Right lobe of liver (tissue), 6 donors: ENCODE data around the gene AGAP3. TPM values are rescaled to one million over a fixed set of nuclear protein-coding genes. Genes with fewer than 3 reads are reported as not detected.

ENCODE experiments used
- ATAC-seq, 4 donors: fragments of 200-7000 bp; cut with Tn5 transposase; one replicate each; pipeline ENCODE4 v1.9.1; 2020; ENCODE audit warnings: mild to moderate bottlenecking in 4 of 4, moderate library complexity in 4 of 4
- DNase-seq, 3 donors: peaks; one replicate each; pipeline ENCODE4 v3.0.0-alpha.2; 2020
- H3K27ac ChIP-seq, 3 donors: fragments of 200-600 bp; one replicate each; pipeline ENCODE4 v1.8.0; 2022
- H3K27me3 ChIP-seq, 2 donors: fragments of 200-600 bp; one replicate each; pipeline ENCODE4 v1.8.0; 2022
- H3K36me3 ChIP-seq, 4 donors: fragments of 200-600 bp; sonication (generic) in 1 of 4; one replicate each; pipeline versions ENCODE4 v1.5.1 to v1.8.0; 2017 to 2022; ENCODE audit warnings: control low read depth in 1 of 4
- H3K4me1 ChIP-seq, 4 donors: fragments of 200-600 bp; sonication (generic) in 1 of 4; one replicate each; pipeline versions ENCODE4 v1.5.1 to v1.8.0; 2017 to 2022; ENCODE audit warnings: control low read depth in 1 of 4
- H3K4me3 ChIP-seq, 3 donors: fragments of 200-600 bp; one replicate each; pipeline ENCODE4 v1.8.0; 2022
- H3K9me3 ChIP-seq, 4 donors: fragments of 200-600 bp; sonication (generic) in 1 of 4; one replicate each; pipeline versions ENCODE4 v1.5.1 to v1.8.0; 2017 to 2022; ENCODE audit warnings: control low read depth in 1 of 4
- CTCF ChIP-seq, 4 donors: fragments of 200-600 bp in 3 of 4; fragments of 450-650 bp in 1 of 4; IDR thresholded peaks; one replicate each; pipeline versions ENCODE4 v1.5.1 to v1.8.0; 2016 to 2022; ENCODE audit warnings: antibody characterized with exemption in 4 of 4, mild to moderate bottlenecking in 2 of 4
- POLR2A ChIP-seq: fragments of 450-650 bp; IDR thresholded peaks from one replicate; pipeline ENCODE4 v1.6.1; 2017; ENCODE audit warnings: antibody characterized with exemption, mild to moderate bottlenecking
- WGBS: methylation state at CpG from one replicate; pipeline ENCODE4 v1.1.6; 2018; ENCODE audit warnings: low coverage, low lambda C conversion rate; ENCODE audit not compliant: insufficient coverage; ENCODE audit errors: missing lambda C conversion rate; 5-methylcytosine and 5-hydroxymethylcytosine counted together
- intact Hi-C, 2 donors: fragments of 100-400 bp; cut with DNase I; formaldehyde crosslinking; loops; one replicate each; pipeline versions ENCODE4 v1.11.2 to v1.14.1; 2022
- total RNA-seq, 6 experiments: library from RNA; depleted of rRNA in 2 of 6; stranded (reverse); fragments of >200 nt in 2 of 6; fragmentation: NEBNext Ultra II Directional in 3 of 6; extraction: Animal tissue kit (Norgen Biotek cat#: 25700) in 3 of 6; gene quantifications; one replicate each; pipeline versions ENCODE4 v1.1.0 to v1.2.4, GENCODE V29; 2016 to 2023
- donor health status: DM: no; HTN: yes; CAD: no.
- donor health status: DM: no; HTN: no; CAD: no.
- donor health status: DM: no; HTN: no; CAD: no.
- donor health status: DM: no; HTN: yes; CAD: no.
- donor health status: DM: no; HTN: yes; CAD: no.

The AGAP3 gene
- total RNA-seq, 6 experiments from 2014 or later: 36.3 to 44.3 (median 39.5) TPM

GRCh38 chr7:151128144-151128543 lies 41.9 kb downstream of the AGAP3 start:
- intact Hi-C loops: loop anchor here in 1 of 2 donors (10.0 kb wide), 1 partner anchor 47 kb away; no protein-coding TSS in a partner anchor
- no peaks in the 10 kb centered on the region for H3K9me3 ChIP-seq
- no peaks in the 10 kb centered on the region for H3K4me1 ChIP-seq
- DNase-seq (no peak), ATAC-seq (no peak)
- no peak overlapping the region for H3K27ac ChIP-seq
- H3K4me3 ChIP-seq: no peak overlapping the region
- peaks cover 0 to 42% (median 12%) of the 10 kb centered on the region in 4 donors for H3K36me3 ChIP-seq
- 83% methylated on average over 7 of the region's 14 CpGs for WGBS
- TF ChIP-seq POLR2A: no peak
- TF ChIP-seq CTCF (IDR thresholded peaks at IDR 0.05): no peak
- H3K27me3 ChIP-seq: no peaks in the 10 kb centered on the region

DNA sequence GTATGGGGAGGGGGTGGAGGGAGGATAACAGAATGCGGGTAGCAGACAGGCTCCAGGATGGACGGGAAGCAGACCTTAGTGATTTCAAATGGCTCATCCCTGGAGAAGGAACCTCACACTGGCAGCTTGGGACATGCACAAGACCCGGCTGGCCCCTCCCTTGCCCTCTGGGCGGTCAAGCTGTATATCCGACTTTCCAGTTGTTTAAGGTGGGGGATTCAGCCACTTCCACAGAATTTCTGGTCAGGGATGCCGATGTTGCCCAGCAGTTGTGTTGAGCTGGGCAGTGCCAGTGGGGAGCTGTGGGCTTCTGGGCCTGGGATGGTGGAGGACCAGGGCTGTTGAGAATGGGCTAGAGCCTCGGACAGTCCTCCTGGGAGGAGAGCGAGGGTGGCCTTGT lies 42.4 kb downstream of the AGAP3 start:
- no peak overlapping the region for H3K4me3 ChIP-seq
- H3K4me1 ChIP-seq: no peaks in the 10 kb centered on the region
- TF ChIP-seq CTCF (IDR thresholded peaks at IDR 0.05) (no peak), POLR2A (no peak)
- DNase-seq (no peak), ATAC-seq (no peak)
- intact Hi-C loops: loop anchor here in 1 of 2 donors (10.0 kb wide), 1 partner anchor 46 kb away; no protein-coding TSS in a partner anchor
- H3K27me3 ChIP-seq: no peaks in the 10 kb centered on the region
- H3K9me3 ChIP-seq: no peaks in the 10 kb centered on the region
- WGBS: 17% methylated on average over 1 of the region's 8 CpGs
- peaks cover 0 to 41% (median 14%) of the 10 kb centered on the region in 4 donors for H3K36me3 ChIP-seq
- no peak overlapping the region for H3K27ac ChIP-seq

DNA sequence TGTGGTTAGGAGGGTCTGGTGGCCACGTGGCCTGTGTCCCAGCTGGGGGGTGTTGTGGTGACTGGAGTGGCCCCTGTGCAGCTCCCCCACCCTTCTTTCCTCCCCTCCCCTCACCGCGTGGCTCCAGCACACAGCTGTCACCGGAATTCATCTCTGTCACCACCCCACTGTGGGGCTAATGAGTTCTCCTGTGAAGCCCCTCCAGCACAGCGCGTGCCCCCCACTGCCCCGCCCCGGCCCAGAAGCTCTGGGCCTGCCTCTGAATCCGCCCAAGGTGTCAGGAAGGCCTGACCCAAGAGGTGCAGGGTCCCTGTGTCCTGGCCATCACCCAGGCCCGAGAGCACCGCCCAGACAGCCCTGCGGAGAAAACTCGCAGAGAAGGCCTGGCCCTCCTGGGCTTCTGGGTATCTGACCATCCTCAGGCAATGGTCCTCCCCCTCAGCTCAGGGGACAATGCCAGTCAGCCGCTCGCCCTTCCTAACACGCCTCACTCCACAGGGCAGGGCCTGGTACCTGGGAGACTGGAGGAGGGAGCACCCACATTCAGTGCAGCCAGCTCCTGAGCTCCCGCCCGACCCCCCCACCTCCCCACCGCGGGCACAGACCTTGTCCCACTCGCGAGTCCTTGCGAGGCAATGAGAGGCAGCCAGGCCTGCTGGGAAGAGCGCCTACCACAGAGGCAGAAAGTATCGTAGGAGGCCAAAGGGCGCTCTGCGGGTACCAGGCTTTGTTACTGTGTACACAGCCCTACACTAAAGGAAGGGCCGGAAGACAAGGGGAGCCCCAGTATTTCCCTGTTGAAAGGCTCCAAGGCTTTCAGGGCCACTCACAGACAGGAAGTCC lies 43.1 kb downstream of the AGAP3 start:
- 58% methylated on average over 10 of the region's 28 CpGs for whole genome bisulfite sequencing
- intact Hi-C loops: loop anchor here in 1 of 2 donors (10.0 kb wide), 1 partner anchor 45 kb away; no protein-coding TSS in a partner anchor
- no peak overlapping the region for H3K27ac ChIP-seq
- no peak for DNase-seq
- no peaks in the 10 kb centered on the region for H3K27me3 ChIP-seq
- no peak for TF ChIP-seq POLR2A
- no peak for TF ChIP-seq CTCF (IDR thresholded peaks at IDR 0.05)
- H3K4me1 ChIP-seq: no peaks in the 10 kb centered on the region
- H3K4me3 ChIP-seq: no peak overlapping the region
- no peak for ATAC-seq
- peaks cover 0 to 38% (median 15%) of the 10 kb centered on the region in 4 donors for H3K36me3 ChIP-seq
- H3K9me3 ChIP-seq: no peaks in the 10 kb centered on the region

- no peak overlapping the region for H3K4me3 ChIP-seq
- no peaks in the 10 kb centered on the region for H3K27me3 ChIP-seq
- no peak for ATAC-seq
- no peaks in the 10 kb centered on the region for H3K4me1 ChIP-seq
- intact Hi-C loops: loop anchor here in 1 of 2 donors (10.0 kb wide), 1 partner anchor 45 kb away; no protein-coding TSS in a partner anchor
- TF ChIP-seq POLR2A (no peak), CTCF (IDR thresholded peaks at IDR 0.05) (no peak)
- H3K36me3 ChIP-seq: peaks cover 0 to 34% (median 14%) of the 10 kb centered on the region in 4 donors
- no peak overlapping the region for H3K27ac ChIP-seq
- DNase-seq: no peak
- H3K9me3 ChIP-seq: no peaks in the 10 kb centered on the region
- WGBS: 100% methylated on average over 2 of the region's 9 CpGs
Measured at GRCh38 chr7:151129960-151130591, 43.8 kb downstream of the AGAP3 start.
